ENCODE results near the gene KIF24.
"Not testable (repeated sequence)": the region's sequence is repeated elsewhere in the genome, so short reads cannot be mapped to it uniquely, and the experiment has no call there.

Gene KIF24

GRCh38 chr9:34369636-34370035 lies 40.6 kb upstream of the KIF24 start:
- POLR2A ChIA-PET = no interaction called here
- H3K27ac ChIP-seq (ENCODE audit: extremely low read depth, low read depth, low read length) = no peak overlapping the region
- H3K9me3 ChIP-seq (ENCODE audit: control insufficient read depth, insufficient read depth, low read depth, low read length) = no peaks in the 10 kb centered on the region
- no peak overlapping the region for H3K4me3 ChIP-seq (ENCODE audit: low read depth, low read length)
- H3K36me3 ChIP-seq (ENCODE audit: control insufficient read depth in 2 of 2, insufficient read depth in 1 of 2, low read length in 2 of 2) = peaks cover 0 to 36% of the 10 kb centered on the region in 2 experiments; a peak in 1 of 3 replicates
- no peaks in the 10 kb centered on the region for H3K4me1 ChIP-seq (ENCODE audit: control insufficient read depth, insufficient read depth, low read length)
- CTCF ChIA-PET = no interaction called here
- no peak for TF ChIP-seq MZF1 (tag by site-specific recombination; IDR thresholded peaks at IDR 0.05; ENCODE audit: borderline replicate concordance)
- no peak for TF ChIP-seq ZNF121 (tag by site-specific recombination; IDR thresholded peaks at IDR 0.05)
- no peak for TF ChIP-seq ZBTB17 (tag by site-specific recombination; IDR thresholded peaks at IDR 0.05)
- TF ChIP-seq ZNF843 (tag by site-specific recombination; IDR thresholded peaks at IDR 0.05) = no peak
- TF ChIP-seq ZFHX2 (tag by site-specific recombination; conservative IDR thresholded peaks at IDR 0.05) = no peak

GRCh38 chr9:34368796-34369195 lies 39.7 kb upstream of the KIF24 start:
- H3K4me3 ChIP-seq (ENCODE audit: low read depth, low read length); POLR2A ChIA-PET; H3K4me1 ChIP-seq (ENCODE audit: control insufficient read depth, insufficient read depth, low read length); H3K9me3 ChIP-seq (ENCODE audit: control insufficient read depth, insufficient read depth, low read depth, low read length); H3K27ac ChIP-seq (ENCODE audit: extremely low read depth, low read depth, low read length): not testable (repeated sequence)
- peaks cover 0 to 36% of the 10 kb centered on the region in 2 experiments; a peak in 1 of 3 replicates for H3K36me3 ChIP-seq (ENCODE audit: control insufficient read depth in 2 of 2, insufficient read depth in 1 of 2, low read length in 2 of 2)
- CTCF ChIA-PET = interaction anchor here (0.7 kb wide), 1 partner anchor 10 kb away, joined by 3 read pairs; no protein-coding TSS in a partner anchor

GRCh38 chr9:34367751-34368410 lies 38.8 kb upstream of the KIF24 start:
- CTCF ChIA-PET; H3K27ac ChIP-seq (ENCODE audit: extremely low read depth, low read depth, low read length); H3K9me3 ChIP-seq (ENCODE audit: control insufficient read depth, insufficient read depth, low read depth, low read length); POLR2A ChIA-PET; H3K4me3 ChIP-seq (ENCODE audit: low read depth, low read length); H3K4me1 ChIP-seq (ENCODE audit: control insufficient read depth, insufficient read depth, low read length): not testable (repeated sequence)
- H3K36me3 ChIP-seq (ENCODE audit: control insufficient read depth in 2 of 2, insufficient read depth in 1 of 2, low read length in 2 of 2) = peaks cover 0 to 36% of the 10 kb centered on the region in 2 experiments; a peak in 1 of 3 replicates
- peak; percentile 92 for TF ChIP-seq ZNF585B (tag by site-specific recombination; IDR thresholded peaks at IDR 0.05)

- H3K4me3 ChIP-seq (ENCODE audit: low read depth, low read length) = no peak overlapping the region
- CTCF ChIA-PET = interaction anchor here (1.3 to 1.4 kb wide), 2 partner anchors 13 to 34 kb away, joined by 4 to 9 read pairs; no protein-coding TSS in a partner anchor
Measured at GRCh38 chr9:34366365-34366764, 37.3 kb upstream of the KIF24 start.

GRCh38 chr9:34365282-34365681 lies 36.2 kb upstream of the KIF24 start:
- no peak overlapping the region for H3K27ac ChIP-seq (ENCODE audit: extremely low read depth, low read depth, low read length)
- H3K4me1 ChIP-seq (ENCODE audit: control insufficient read depth, insufficient read depth, low read length) = no peaks in the 10 kb centered on the region
- ChIA-PET POLR2A (interaction anchor here (0.5 to 0.8 kb wide), 2 partner anchors 9 to 189 kb away, joined by 3 read pairs; no protein-coding TSS in a partner anchor), CTCF (interaction anchor here (1.4 to 1.6 kb wide), 2 partner anchors 9 to 33 kb away, joined by 4 to 7 read pairs; no protein-coding TSS in a partner anchor)
- no peak for TF ChIP-seq ZSCAN18 (tag by site-specific recombination; IDR thresholded peaks at IDR 0.05)
- no peak for TF ChIP-seq ZNF114 (tag by site-specific recombination; IDR thresholded peaks at IDR 0.05)
- TF ChIP-seq ZNF626 (tag by site-specific recombination; IDR thresholded peaks at IDR 0.05) = no peak
- TF ChIP-seq AEBP2 (tag by site-specific recombination; IDR thresholded peaks at IDR 0.05; ENCODE audit: borderline replicate concordance) = no peak
- no peak for TF ChIP-seq ZNF433 (tag by site-specific recombination; IDR thresholded peaks at IDR 0.05; ENCODE audit: low read depth)
- no peak overlapping the region for H3K4me3 ChIP-seq (ENCODE audit: low read depth, low read length)
- H3K36me3 ChIP-seq (ENCODE audit: control insufficient read depth in 2 of 2, insufficient read depth in 1 of 2, low read length in 2 of 2) = peaks cover 0 to 12% of the 10 kb centered on the region in 2 experiments; a peak in 1 of 3 replicates
- no peaks in the 10 kb centered on the region for H3K9me3 ChIP-seq (ENCODE audit: control insufficient read depth, insufficient read depth, low read depth, low read length)

More at GRCh38 chr9:34366365-34366764, 37.3 kb upstream of the KIF24 start:
- TF ChIP-seq ZNF580 (tag by site-specific recombination; IDR thresholded peaks at IDR 0.05) (no peak), ZNF324 (tag by site-specific recombination; IDR thresholded peaks at IDR 0.05) (no peak), ZBTB20 (tag by site-specific recombination; IDR thresholded peaks at IDR 0.05) (no peak)
- TF ChIP-seq, protein P1, sequence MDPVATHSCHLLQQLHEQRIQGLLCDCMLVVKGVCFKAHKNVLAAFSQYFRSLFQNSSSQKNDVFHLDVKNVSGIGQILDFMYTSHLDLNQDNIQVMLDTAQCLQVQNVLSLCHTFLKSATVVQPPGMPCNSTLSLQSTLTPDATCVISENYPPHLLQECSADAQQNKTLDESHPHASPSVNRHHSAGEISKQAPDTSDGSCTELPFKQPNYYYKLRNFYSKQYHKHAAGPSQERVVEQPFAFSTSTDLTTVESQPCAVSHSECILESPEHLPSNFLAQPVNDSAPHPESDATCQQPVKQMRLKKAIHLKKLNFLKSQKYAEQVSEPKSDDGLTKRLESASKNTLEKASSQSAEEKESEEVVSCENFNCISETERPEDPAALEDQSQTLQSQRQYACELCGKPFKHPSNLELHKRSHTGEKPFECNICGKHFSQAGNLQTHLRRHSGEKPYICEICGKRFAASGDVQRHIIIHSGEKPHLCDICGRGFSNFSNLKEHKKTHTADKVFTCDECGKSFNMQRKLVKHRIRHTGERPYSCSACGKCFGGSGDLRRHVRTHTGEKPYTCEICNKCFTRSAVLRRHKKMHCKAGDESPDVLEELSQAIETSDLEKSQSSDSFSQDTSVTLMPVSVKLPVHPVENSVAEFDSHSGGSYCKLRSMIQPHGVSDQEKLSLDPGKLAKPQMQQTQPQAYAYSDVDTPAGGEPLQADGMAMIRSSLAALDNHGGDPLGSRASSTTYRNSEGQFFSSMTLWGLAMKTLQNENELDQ (tag by site-specific recombination; IDR thresholded peaks at IDR 0.05; ENCODE audit: low read depth) = no peak
- H3K27ac ChIP-seq (ENCODE audit: extremely low read depth, low read depth, low read length) = no peak overlapping the region
- H3K9me3 ChIP-seq (ENCODE audit: control insufficient read depth, insufficient read depth, low read depth, low read length) = no peaks in the 10 kb centered on the region
- no peaks in the 10 kb centered on the region for H3K4me1 ChIP-seq (ENCODE audit: control insufficient read depth, insufficient read depth, low read length)
- peaks cover 0 to 23% of the 10 kb centered on the region in 2 experiments; a peak in 1 of 3 replicates for H3K36me3 ChIP-seq (ENCODE audit: control insufficient read depth in 2 of 2, insufficient read depth in 1 of 2, low read length in 2 of 2)
- POLR2A ChIA-PET = no interaction called here
